ENCODE measurements around the gene KSR1. TPM values are rescaled to one million over a fixed set of nuclear protein-coding genes. Genes with fewer than 3 reads are reported as not detected.

Gene KSR1
- total RNA-seq, 2 experiments from 2014 or later: 19.4 to 25.3 TPM

DNA sequence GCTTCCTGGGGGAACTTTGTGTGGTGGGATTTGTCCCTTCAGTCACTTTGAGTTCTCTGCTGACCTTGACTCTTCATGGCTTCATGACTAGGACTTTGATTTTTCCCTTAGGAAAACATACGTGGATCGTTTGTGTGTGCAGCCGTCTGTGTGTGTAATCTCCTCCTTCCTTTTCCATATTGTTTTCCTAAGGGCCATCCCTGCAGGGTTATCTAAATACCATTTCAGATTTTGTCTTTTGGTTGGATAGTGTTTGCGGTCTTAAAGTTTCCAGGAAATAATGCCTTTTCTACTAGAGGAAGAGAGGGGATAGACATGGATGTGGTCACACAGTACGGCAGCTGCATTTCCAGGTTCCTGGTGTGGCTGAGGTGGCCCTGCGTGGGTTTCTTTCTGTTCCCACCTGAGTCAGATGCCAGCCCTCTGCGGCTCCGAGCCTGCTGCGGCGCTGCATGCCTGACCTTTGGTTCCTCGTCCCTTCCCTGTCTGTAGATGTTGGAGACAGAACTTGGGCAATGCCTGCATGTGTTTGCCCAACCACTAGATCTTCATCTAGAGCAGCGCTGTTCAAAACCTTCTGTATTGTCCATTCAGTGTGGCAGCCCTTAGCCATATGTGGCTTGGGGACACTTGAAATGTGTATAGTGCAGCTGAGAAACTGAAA, 102.7 kb downstream of the KSR1 start:
- Mint-ChIP-seq H3K9me3 (no peaks in the 10 kb centered on the region), H3K27ac (no peak overlapping the region), H3K4me1 (ENCODE audit: low read depth) (peaks cover 17% of the 10 kb centered on the region), H3K27me3 (no peaks in the 10 kb centered on the region), H3K4me3 (no peak overlapping the region), H3K36me3 (ENCODE audit: low read depth) (peaks cover 20% of the 10 kb centered on the region)
- H3K36me3 ChIP-seq (ENCODE audit: insufficient read depth, low read length): peaks cover 13% of the 10 kb centered on the region
- ATAC-seq (ENCODE audit: poor library complexity): no peak
- H3K27ac ChIP-seq (ENCODE audit: low read depth in 1 of 2, low read length in 2 of 2): no peak overlapping the region
- H3K4me1 ChIP-seq (ENCODE audit: insufficient read depth, low read length): no peaks in the 10 kb centered on the region
- intact Hi-C loops (cut with DNase I, micrococcal nuclease): no loop called here
- no peak for DNase-seq
- ChIA-PET POLR2A (no interaction called here), CTCF (no interaction called here)
- no peak overlapping the region for H3K4me3 ChIP-seq (ENCODE audit: low read length)
- TF ChIP-seq, protein P1, sequence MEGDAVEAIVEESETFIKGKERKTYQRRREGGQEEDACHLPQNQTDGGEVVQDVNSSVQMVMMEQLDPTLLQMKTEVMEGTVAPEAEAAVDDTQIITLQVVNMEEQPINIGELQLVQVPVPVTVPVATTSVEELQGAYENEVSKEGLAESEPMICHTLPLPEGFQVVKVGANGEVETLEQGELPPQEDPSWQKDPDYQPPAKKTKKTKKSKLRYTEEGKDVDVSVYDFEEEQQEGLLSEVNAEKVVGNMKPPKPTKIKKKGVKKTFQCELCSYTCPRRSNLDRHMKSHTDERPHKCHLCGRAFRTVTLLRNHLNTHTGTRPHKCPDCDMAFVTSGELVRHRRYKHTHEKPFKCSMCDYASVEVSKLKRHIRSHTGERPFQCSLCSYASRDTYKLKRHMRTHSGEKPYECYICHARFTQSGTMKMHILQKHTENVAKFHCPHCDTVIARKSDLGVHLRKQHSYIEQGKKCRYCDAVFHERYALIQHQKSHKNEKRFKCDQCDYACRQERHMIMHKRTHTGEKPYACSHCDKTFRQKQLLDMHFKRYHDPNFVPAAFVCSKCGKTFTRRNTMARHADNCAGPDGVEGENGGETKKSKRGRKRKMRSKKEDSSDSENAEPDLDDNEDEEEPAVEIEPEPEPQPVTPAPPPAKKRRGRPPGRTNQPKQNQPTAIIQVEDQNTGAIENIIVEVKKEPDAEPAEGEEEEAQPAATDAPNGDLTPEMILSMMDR (IDR thresholded peaks at IDR 0.05): no peak
- H3K27me3 ChIP-seq (ENCODE audit: control insufficient read depth in 1 of 2, insufficient read depth in 2 of 2, low read length in 2 of 2): no peaks in the 10 kb centered on the region
- H3K9me3 ChIP-seq (ENCODE audit: control insufficient read depth in 1 of 2, insufficient read depth in 1 of 2, low read length in 2 of 2): no peaks in the 10 kb centered on the region

DNA sequence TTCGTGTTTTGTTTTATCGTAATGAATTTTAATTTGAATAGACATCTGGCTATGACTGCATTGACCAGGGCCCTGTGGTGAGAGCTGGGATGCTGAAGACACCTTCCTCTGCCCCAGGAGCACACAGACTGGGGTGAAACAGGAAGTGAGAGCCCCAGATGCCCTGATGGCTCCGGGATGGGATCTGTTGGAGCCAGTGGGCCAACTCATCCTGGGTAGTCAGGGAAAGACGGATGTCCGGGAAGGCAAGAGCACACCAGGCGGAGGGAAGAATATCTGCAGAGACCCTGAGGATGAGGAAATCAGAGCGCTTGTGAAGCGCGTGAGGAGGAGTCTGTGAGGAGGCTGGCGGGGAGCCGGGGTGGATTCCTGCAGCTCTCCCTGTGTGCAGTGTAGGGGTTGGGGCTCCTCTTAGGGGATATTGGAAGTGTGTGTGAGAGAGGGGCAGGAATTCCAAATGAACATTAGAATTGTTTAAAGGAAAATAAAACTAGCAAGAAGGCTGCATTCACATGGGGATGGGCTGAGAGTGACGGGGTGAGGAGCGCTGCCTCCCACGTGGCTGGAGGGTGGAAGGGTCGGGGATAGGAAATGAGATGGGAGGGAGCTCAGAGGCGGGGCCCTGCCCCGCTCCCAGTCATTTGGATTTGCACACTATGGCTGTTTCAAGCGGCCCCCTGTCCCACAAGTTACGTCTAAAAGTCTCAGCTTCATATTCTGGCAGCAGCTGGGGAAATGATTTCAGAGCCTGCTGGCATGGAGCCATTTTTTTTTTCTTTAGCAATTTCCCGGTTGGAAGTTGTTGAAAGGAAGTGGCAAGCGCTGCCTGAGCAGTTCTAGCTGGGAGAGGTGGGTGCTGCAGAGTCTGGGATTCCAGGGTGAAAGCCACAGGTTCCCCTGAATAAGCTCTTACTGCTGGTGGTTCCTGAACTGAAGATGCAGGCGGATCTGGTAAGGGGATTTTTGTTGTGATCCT, 103.5 kb downstream of the KSR1 start:
- no peaks in the 10 kb centered on the region for H3K27me3 ChIP-seq (ENCODE audit: control insufficient read depth in 1 of 2, insufficient read depth in 2 of 2, low read length in 2 of 2)
- DNase-seq (no peak), ATAC-seq (ENCODE audit: poor library complexity) (no peak)
- H3K36me3 Mint-ChIP-seq (ENCODE audit: low read depth): peaks cover 20% of the 10 kb centered on the region
- H3K4me3 Mint-ChIP-seq: no peak overlapping the region
- H3K4me3 ChIP-seq (ENCODE audit: low read length): no peak overlapping the region
- no peak overlapping the region for H3K27ac Mint-ChIP-seq
- no peaks in the 10 kb centered on the region for H3K27me3 Mint-ChIP-seq
- CTCF ChIA-PET: no interaction called here
- intact Hi-C loops (cut with DNase I, micrococcal nuclease): no loop called here
- POLR2A ChIA-PET: no interaction called here
- no peaks in the 10 kb centered on the region for H3K9me3 ChIP-seq (ENCODE audit: control insufficient read depth in 1 of 2, insufficient read depth in 1 of 2, low read length in 2 of 2)
- no peak overlapping the region for H3K27ac ChIP-seq (ENCODE audit: low read depth in 1 of 2, low read length in 2 of 2)
- no peaks in the 10 kb centered on the region for H3K9me3 Mint-ChIP-seq
- TF ChIP-seq, protein P1 (IDR thresholded peaks at IDR 0.05): no peak
- H3K36me3 ChIP-seq (ENCODE audit: insufficient read depth, low read length): peaks cover 10% of the 10 kb centered on the region
- H3K4me1 Mint-ChIP-seq (ENCODE audit: low read depth): peaks cover 17% of the 10 kb centered on the region
- no peaks in the 10 kb centered on the region for H3K4me1 ChIP-seq (ENCODE audit: insufficient read depth, low read length)

DNA sequence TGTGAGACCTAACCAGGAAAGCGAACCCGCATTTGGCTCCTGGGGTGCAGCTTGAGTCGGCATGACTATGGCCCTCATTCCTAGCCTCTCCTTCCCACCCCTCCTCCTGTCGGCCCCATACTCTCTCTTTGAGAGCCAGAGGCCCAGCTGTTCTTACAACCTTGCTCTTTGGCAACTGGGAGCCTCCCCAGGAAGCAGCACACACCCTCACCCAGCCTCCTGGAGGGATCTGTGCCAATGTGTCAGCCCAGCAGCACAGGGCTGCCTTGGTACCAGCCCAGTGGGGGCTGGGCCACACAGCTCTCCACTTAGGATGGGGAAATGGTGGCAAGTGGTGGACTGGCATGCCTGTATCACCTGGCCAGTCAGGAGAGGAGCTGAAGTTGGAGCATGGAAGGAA, 104.4 kb downstream of the KSR1 start:
- Histone ChIP-seq H3K36me3 (ENCODE audit: insufficient read depth, low read length) (peaks cover 10% of the 10 kb centered on the region), H3K9me3 (ENCODE audit: control insufficient read depth in 1 of 2, insufficient read depth in 1 of 2, low read length in 2 of 2) (no peaks in the 10 kb centered on the region), H3K27me3 (ENCODE audit: control insufficient read depth in 1 of 2, insufficient read depth in 2 of 2, low read length in 2 of 2) (no peaks in the 10 kb centered on the region), H3K27ac (ENCODE audit: low read depth in 1 of 2, low read length in 2 of 2) (no peak overlapping the region), H3K4me3 (ENCODE audit: low read length) (no peak overlapping the region), H3K4me1 (ENCODE audit: insufficient read depth, low read length) (no peaks in the 10 kb centered on the region)
- no peaks in the 10 kb centered on the region for H3K27me3 Mint-ChIP-seq
- peaks cover 20% of the 10 kb centered on the region for H3K36me3 Mint-ChIP-seq (ENCODE audit: low read depth)
- H3K27ac Mint-ChIP-seq: no peak overlapping the region
- no peak overlapping the region for H3K4me3 Mint-ChIP-seq
- DNase-seq: no peak
- TF ChIP-seq, protein P1 (IDR thresholded peaks at IDR 0.05): no peak
- CTCF ChIA-PET: no interaction called here
- ATAC-seq (ENCODE audit: poor library complexity): no peak
- peaks cover 11% of the 10 kb centered on the region for H3K4me1 Mint-ChIP-seq (ENCODE audit: low read depth)
- intact Hi-C loops (cut with DNase I, micrococcal nuclease): no loop called here
- POLR2A ChIA-PET: no interaction called here
- no peaks in the 10 kb centered on the region for H3K9me3 Mint-ChIP-seq
